CD4-positive, CD25-positive, alpha-beta regulatory T cell (primary cell): Measurements from ENCODE around the gene IRAG1. TPM values are rescaled to one million over a fixed set of nuclear protein-coding genes. Genes with fewer than 3 reads are reported as not detected.
"Not testable (repeated sequence)": the region's sequence is repeated elsewhere in the genome, so short reads cannot be mapped to it uniquely, and the experiment has no call there.

Source experiments
- ATAC-seq, 2 donors: fragments of 150-1000 bp; cut with Tn5 transposase; one replicate each; pipeline ENCODE4 v1.10.0; 2021; ENCODE audit warnings: low read depth in 2 of 2, moderate number of reproducible peaks in 2 of 2, moderate library complexity in 1 of 2
- DNase-seq, 3 donors: peaks; one replicate each; pipeline versions ENCODE4 v3.0.0 to v3.0.0-alpha.2; 2012 to 2022; ENCODE audit warnings: mixed read lengths in 1 of 3
- H3K27ac ChIP-seq: one replicate; pipeline ENCODE4 v1.7.0; 2013; ENCODE audit warnings: mild to moderate bottlenecking, low read length; ENCODE audit not compliant: insufficient read depth, poor library complexity, severe bottlenecking
- H3K27me3 ChIP-seq: one replicate; pipeline ENCODE4 v1.7.0; 2013; ENCODE audit warnings: low read length; ENCODE audit not compliant: control insufficient read depth, insufficient read depth
- H3K36me3 ChIP-seq: one replicate; pipeline ENCODE4 v1.7.0; 2013; ENCODE audit warnings: mild to moderate bottlenecking, low read length, moderate library complexity; ENCODE audit not compliant: control insufficient read depth, insufficient read depth
- H3K4me1 ChIP-seq: 2 replicates; pipeline ENCODE4 v1.7.0; 2013; ENCODE audit warnings: mild to moderate bottlenecking, low read length; ENCODE audit not compliant: insufficient read depth, control insufficient read depth, poor library complexity, severe bottlenecking
- H3K4me3 ChIP-seq: one replicate; pipeline ENCODE4 v1.7.0; 2013; ENCODE audit warnings: low read depth, mild to moderate bottlenecking, low read length, moderate library complexity
- H3K9me3 ChIP-seq, 2 experiments: 1 replicate in 1 of 2; 2 replicates in 1 of 2; pipeline ENCODE4 v1.7.0; 2013; ENCODE audit warnings: low read length in 2 of 2, mild to moderate bottlenecking in 1 of 2, moderate library complexity in 1 of 2; ENCODE audit not compliant: control insufficient read depth in 2 of 2
- H3K27ac Mint-ChIP-seq, 3 donors: one replicate each; pipeline ENCODE4 v1.8.0; 2020 to 2022; ENCODE audit warnings: mild to moderate bottlenecking in 3 of 3, mixed read lengths in 3 of 3, moderate library complexity in 2 of 3
- H3K27me3 Mint-ChIP-seq: one replicate; pipeline ENCODE4 v1.8.0; 2022; ENCODE audit warnings: mild to moderate bottlenecking, mixed read lengths
- H3K36me3 Mint-ChIP-seq: one replicate; pipeline ENCODE4 v1.8.0; 2020; ENCODE audit warnings: mixed read lengths
- H3K4me1 Mint-ChIP-seq, 4 donors: one replicate each; pipeline ENCODE4 v1.8.0; 2020 to 2022; ENCODE audit warnings: mixed read lengths in 4 of 4, mild to moderate bottlenecking in 1 of 4
- H3K4me3 Mint-ChIP-seq, 4 donors: one replicate each; pipeline ENCODE4 v1.8.0; 2020 to 2022; ENCODE audit warnings: mild to moderate bottlenecking in 4 of 4, mixed read lengths in 4 of 4, moderate library complexity in 3 of 4
- H3K9me3 Mint-ChIP-seq, 7 donors: one replicate each; pipeline ENCODE4 v1.8.0; 2020 to 2022; ENCODE audit warnings: mixed read lengths in 7 of 7, mild to moderate bottlenecking in 3 of 7, moderate library complexity in 2 of 7
- polyA plus RNA-seq, 4 donors: library from polyadenylated mRNA; unstranded; fragments of 300-500 nt; fragmentation: Illumina TruSeq; gene quantifications; one replicate each; pipeline ENCODE4 v1.2.3, GENCODE V29; 2021
- total RNA-seq: library from RNA; stranded (reverse); gene quantifications from one replicate; pipeline ENCODE4 v1.2.3, GENCODE V29; 2022

The IRAG1 gene
- total and polyA plus RNA-seq, 5 donors from 2014 or later: not detected

DNA sequence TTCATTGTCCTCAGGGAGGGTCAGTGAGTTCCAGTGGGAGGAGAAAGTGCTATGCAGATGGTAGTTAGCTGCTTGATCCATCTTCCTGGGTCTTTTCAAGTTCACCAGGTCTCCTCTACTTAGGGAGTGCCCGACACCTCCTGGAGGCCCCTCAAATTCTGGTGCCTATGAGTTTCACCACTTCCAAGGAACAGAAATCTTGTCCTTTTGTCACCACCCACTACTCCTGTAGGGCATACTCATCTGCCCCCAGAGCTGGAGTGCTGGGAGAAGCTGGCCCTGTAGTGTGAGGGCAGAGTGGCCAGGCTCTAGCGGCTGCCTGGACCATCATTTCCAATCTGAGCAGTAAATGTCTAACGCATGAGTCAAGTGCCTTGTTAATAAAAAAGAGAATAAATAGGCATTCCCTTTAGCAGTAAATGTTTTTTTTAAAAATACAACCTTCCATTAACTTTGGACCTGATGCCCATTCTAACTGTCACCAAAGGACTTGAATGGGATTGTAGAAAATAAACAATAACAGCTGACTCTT, 12.5 kb downstream of the IRAG1 start:
- no peaks in the 10 kb centered on the region for H3K9me3 ChIP-seq
- Mint-ChIP-seq H3K4me3 (no peak overlapping the region), H3K27ac (no peak overlapping the region), H3K36me3 (no peaks in the 10 kb centered on the region), H3K9me3 (no peaks in the 10 kb centered on the region), H3K4me1 (no peaks in the 10 kb centered on the region), H3K27me3 (peaks cover 10% of the 10 kb centered on the region)
- DNase-seq (no peak), ATAC-seq (no peak)
- no peak overlapping the region for H3K4me3 ChIP-seq
- H3K27ac ChIP-seq: no peak overlapping the region
- no peaks in the 10 kb centered on the region for H3K36me3 ChIP-seq
- peaks cover 5% of the 10 kb centered on the region for H3K27me3 ChIP-seq
- H3K4me1 ChIP-seq: no peaks in the 10 kb centered on the region

DNA sequence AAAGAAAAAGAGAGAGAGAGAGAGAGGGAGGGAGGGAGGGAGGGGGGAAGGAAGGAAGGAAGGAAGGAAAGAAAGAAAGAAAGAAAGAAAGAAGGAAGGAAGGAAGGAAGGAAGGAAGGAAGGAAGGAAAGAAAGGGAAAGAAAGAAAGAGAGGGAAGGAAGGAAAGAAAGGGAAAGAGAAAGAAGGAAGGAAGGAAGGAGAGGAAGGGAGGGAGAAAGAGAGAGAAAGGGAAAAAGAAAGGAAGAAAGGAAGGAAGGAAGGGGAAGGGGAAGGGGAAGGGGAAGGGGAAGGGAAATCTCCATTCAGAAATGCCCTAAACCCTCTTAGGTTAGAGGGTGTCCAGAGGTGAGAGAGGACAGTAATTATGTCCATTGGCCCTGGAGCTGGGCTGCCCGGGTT, 13.3 kb downstream of the IRAG1 start:
- H3K4me1 ChIP-seq, H3K4me3 ChIP-seq, H3K27ac ChIP-seq, H3K9me3 Mint-ChIP-seq, H3K36me3 ChIP-seq, DNase-seq, H3K36me3 Mint-ChIP-seq, H3K27ac Mint-ChIP-seq, H3K4me3 Mint-ChIP-seq, H3K4me1 Mint-ChIP-seq, ATAC-seq, H3K9me3 ChIP-seq, H3K27me3 ChIP-seq: not testable (repeated sequence)
- peaks cover 15% of the 10 kb centered on the region for H3K27me3 Mint-ChIP-seq

DNA sequence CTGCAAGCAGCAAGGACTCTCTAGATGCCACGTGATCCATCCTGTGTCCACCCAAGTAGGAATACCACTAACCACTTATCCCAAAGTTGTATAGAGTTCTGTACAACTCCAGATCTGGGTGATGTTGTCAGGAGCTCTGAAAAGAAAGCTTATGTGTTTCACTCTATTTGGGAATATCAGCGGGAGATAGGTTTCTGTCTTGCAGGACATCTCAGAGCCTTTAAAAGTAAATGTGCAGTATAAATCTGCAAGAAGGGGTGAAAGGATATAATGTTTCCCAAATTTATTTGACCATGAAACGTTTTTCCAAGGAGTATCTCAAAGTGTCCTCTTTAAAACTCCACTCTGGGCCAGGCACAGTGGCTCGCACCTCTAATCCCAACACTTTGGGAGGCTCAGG, 13.9 kb downstream of the IRAG1 start:
- peaks cover 19% of the 10 kb centered on the region for H3K27me3 Mint-ChIP-seq
- Histone ChIP-seq H3K9me3 (no peaks in the 10 kb centered on the region), H3K4me3 (no peak overlapping the region), H3K4me1 (no peaks in the 10 kb centered on the region), H3K27ac (no peak overlapping the region), H3K27me3 (peaks cover 6% of the 10 kb centered on the region), H3K36me3 (no peaks in the 10 kb centered on the region)
- no peaks in the 10 kb centered on the region for H3K36me3 Mint-ChIP-seq
- H3K4me3 Mint-ChIP-seq: no peak overlapping the region
- ATAC-seq: no peak
- no peaks in the 10 kb centered on the region for H3K4me1 Mint-ChIP-seq
- H3K27ac Mint-ChIP-seq: no peak overlapping the region
- no peaks in the 10 kb centered on the region for H3K9me3 Mint-ChIP-seq
- DNase-seq: no peak

DNA sequence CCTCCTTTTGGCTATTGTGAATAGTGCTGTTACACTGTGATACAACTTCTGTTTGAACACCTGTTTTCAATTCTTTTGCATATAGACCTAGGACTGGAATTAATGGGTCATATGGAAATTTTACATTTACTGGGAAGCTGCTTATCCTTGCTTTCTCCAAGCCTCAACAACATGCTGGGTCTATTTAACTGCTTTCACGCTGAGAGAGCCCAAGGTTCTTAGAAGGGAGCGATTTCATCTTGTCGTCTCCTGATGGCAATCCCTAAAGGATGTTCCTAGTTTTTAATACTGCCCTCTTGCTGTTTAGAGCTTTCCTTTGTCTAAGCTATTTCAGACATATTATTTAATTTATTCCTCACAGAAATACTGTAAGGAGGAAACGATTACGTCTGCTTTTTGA, 15.5 kb downstream of the IRAG1 start:
- Histone ChIP-seq H3K36me3 (no peaks in the 10 kb centered on the region), H3K27ac (no peak overlapping the region), H3K4me1 (no peaks in the 10 kb centered on the region), H3K27me3 (peaks cover 14% of the 10 kb centered on the region), H3K9me3 (no peaks in the 10 kb centered on the region), H3K4me3 (no peak overlapping the region)
- H3K27ac Mint-ChIP-seq: no peak overlapping the region
- DNase-seq: no peak
- H3K36me3 Mint-ChIP-seq: no peaks in the 10 kb centered on the region
- H3K4me3 Mint-ChIP-seq: no peak overlapping the region
- H3K4me1 Mint-ChIP-seq: peaks cover 0 to 2% (median 0%) of the 10 kb centered on the region in 4 donors
- H3K9me3 Mint-ChIP-seq: peaks cover 0 to 3% (median 0%) of the 10 kb centered on the region in 7 donors
- H3K27me3 Mint-ChIP-seq: peaks cover 34% of the 10 kb centered on the region
- no peak for ATAC-seq

DNA sequence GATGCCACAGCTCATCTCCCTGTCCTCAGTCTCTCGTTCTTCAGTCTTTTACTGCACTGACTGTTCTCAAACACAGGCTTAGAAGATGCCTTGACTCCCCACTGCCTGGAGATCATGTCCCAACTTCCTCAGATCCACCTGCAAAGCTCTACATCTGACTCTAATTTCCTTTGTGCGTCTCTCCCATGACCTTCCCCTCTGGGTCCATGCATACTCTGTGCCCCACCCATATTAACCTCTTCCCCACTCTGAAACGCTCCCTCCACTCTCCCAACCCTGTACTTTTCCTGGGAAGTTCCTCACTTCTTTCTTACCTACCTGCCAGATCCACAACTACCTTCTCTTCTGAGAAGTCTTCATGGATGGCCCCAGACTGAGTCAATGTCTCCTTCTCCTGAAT, 16.6 kb downstream of the IRAG1 start:
- H3K4me1 Mint-ChIP-seq: peaks cover 0 to 2% (median 0%) of the 10 kb centered on the region in 4 donors
- H3K27me3 Mint-ChIP-seq: peaks cover 39% of the 10 kb centered on the region

DNA sequence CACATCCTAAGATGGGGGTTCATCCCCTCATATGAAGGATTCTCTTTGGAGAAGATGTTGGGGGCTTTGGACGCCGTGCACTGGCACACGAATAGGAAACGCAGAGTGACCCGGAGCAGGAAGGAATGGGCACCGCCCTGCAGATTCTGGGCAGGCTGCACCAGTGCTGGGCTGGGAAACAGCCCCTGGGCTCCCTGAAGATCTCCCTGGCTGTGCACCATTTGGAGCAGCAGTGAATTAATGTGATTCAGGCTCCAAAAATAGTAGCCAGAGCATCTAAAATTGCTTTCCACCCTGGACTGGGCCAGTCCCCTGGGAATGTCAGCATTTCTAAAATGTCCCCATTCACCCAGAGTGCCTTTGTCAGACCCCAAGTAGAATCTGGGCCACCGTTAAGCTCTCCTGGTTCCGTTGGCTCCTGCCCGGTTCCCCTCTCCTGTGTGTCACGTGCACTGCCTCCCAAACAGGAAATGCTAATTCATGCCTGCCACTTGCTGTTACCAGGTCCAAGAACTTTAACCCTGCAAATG, 18.6 kb downstream of the IRAG1 start:
- Histone ChIP-seq H3K4me3 (no peak overlapping the region), H3K4me1 (no peaks in the 10 kb centered on the region), H3K9me3 (no peaks in the 10 kb centered on the region), H3K27ac (no peak overlapping the region), H3K36me3 (no peaks in the 10 kb centered on the region), H3K27me3 (peaks cover 16% of the 10 kb centered on the region)
- Mint-ChIP-seq H3K4me3 (no peak overlapping the region), H3K4me1 (peaks cover 0 to 2% (median 0%) of the 10 kb centered on the region in 4 donors), H3K36me3 (no peaks in the 10 kb centered on the region), H3K27me3 (peaks cover 48% of the 10 kb centered on the region), H3K9me3 (peaks cover 0 to 3% (median 0%) of the 10 kb centered on the region in 7 donors), H3K27ac (no peak overlapping the region)
- DNase-seq (no peak), ATAC-seq (no peak)

More for the DNA sequence above, 16.6 kb downstream of the IRAG1 start:
- Histone ChIP-seq H3K27ac (no peak overlapping the region), H3K4me1 (no peaks in the 10 kb centered on the region), H3K4me3 (no peak overlapping the region), H3K9me3 (no peaks in the 10 kb centered on the region), H3K27me3 (peaks cover 14% of the 10 kb centered on the region), H3K36me3 (no peaks in the 10 kb centered on the region)
- peaks cover 0 to 3% (median 0%) of the 10 kb centered on the region in 7 donors for H3K9me3 Mint-ChIP-seq
- no peak for ATAC-seq
- no peaks in the 10 kb centered on the region for H3K36me3 Mint-ChIP-seq
- H3K27ac Mint-ChIP-seq: no peak overlapping the region
- DNase-seq: no peak
- H3K4me3 Mint-ChIP-seq: no peak overlapping the region

DNA sequence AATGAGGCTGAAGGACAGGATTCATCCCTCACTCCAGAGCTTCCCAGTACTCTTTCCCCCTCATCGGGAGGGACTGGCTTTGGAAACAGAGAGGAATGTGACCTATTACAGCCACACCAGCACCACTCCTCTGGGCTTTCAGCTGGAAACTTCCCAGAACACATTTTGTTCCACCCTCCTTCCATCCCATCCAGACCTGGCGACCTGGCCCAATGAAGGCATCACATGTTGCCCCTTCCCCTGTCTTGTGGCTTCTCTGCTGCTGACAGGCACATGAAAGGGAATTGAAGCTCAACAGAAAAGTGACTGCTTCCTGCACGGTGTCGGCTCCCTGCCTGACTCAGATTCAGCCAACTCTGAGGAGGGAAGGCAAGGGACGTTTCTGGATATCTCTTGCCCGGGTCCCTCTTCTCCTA, 19.1 kb downstream of the IRAG1 start:
- H3K9me3 Mint-ChIP-seq: peaks cover 0 to 3% (median 0%) of the 10 kb centered on the region in 7 donors
- no peak overlapping the region for H3K27ac Mint-ChIP-seq
- Histone ChIP-seq H3K27me3 (peaks cover 16% of the 10 kb centered on the region), H3K27ac (no peak overlapping the region), H3K4me3 (no peak overlapping the region), H3K4me1 (no peaks in the 10 kb centered on the region), H3K36me3 (no peaks in the 10 kb centered on the region), H3K9me3 (no peaks in the 10 kb centered on the region)
- H3K36me3 Mint-ChIP-seq: no peaks in the 10 kb centered on the region
- DNase-seq: no peak
- ATAC-seq: no peak
- no peak overlapping the region for H3K4me3 Mint-ChIP-seq
- peaks cover 50% of the 10 kb centered on the region for H3K27me3 Mint-ChIP-seq
- H3K4me1 Mint-ChIP-seq: peaks cover 0 to 2% (median 0%) of the 10 kb centered on the region in 4 donors

DNA sequence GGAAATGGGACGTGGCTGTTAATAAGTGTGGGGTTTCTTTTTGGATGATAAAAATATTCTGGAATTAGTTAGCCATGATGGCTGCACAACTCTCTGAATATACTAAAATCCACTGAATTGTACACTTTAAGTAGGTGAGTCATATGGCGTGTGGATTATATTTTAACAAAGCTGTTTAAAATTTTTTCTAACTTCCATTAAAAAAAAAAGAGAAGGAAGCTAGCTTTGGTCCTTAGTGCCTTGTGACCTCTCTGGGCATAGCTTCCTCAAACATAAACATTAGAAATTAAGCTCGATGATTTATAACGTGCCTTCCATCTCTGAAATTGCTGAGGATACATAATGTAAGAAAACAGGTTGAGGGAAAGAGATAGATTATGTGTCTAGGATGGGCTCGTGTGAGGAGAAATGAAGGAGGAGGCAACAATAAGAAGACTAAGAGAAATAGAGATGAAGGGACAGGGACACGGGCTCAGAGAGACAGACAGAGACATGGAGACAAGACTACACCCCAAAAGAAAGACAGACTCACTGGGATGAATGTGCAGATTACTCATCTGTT, 20.0 kb downstream of the IRAG1 start:
- Mint-ChIP-seq H3K27me3 (peaks cover 51% of the 10 kb centered on the region), H3K4me1 (peaks cover 0 to 2% (median 0%) of the 10 kb centered on the region in 4 donors), H3K36me3 (no peaks in the 10 kb centered on the region), H3K4me3 (no peak overlapping the region), H3K27ac (no peak overlapping the region), H3K9me3 (peaks cover 0 to 3% (median 0%) of the 10 kb centered on the region in 7 donors)
- H3K4me3 ChIP-seq: no peak overlapping the region
- peaks cover 19% of the 10 kb centered on the region for H3K27me3 ChIP-seq
- no peaks in the 10 kb centered on the region for H3K4me1 ChIP-seq
- H3K9me3 ChIP-seq: no peaks in the 10 kb centered on the region
- DNase-seq: no peak
- no peak for ATAC-seq
- no peaks in the 10 kb centered on the region for H3K36me3 ChIP-seq
- H3K27ac ChIP-seq: no peak overlapping the region
